H9 (cell line): ENCODE data around the gene CAMTA1. TPM values are rescaled to one million over a fixed set of nuclear protein-coding genes. Genes with fewer than 3 reads are reported as not detected.

Source experiments
- DNase-seq: peaks from one replicate; pipeline ENCODE4 v3.0.0-alpha.2; 2017
- H2AFZ ChIP-seq: one replicate; pipeline ENCODE4 v1.6.1; 2013; ENCODE audit warnings: mild to moderate bottlenecking, low read length, control low read depth, moderate library complexity
- H2AK5ac ChIP-seq: 2 replicates; pipeline ENCODE4 v1.6.1; 2013; ENCODE audit warnings: low read length, control low read depth, mixed read lengths; ENCODE audit not compliant: insufficient read length
- H2BK120ac ChIP-seq: one replicate; pipeline ENCODE4 v1.6.1; 2013; ENCODE audit warnings: low read depth, mild to moderate bottlenecking, low read length, control low read depth, inconsistent platforms; ENCODE audit not compliant: poor library complexity, severe bottlenecking
- H2BK12ac ChIP-seq: 2 replicates; pipeline ENCODE4 v1.6.1; 2013; ENCODE audit warnings: low read length, control low read depth, mixed read lengths, low read depth; ENCODE audit not compliant: insufficient read length
- H2BK15ac ChIP-seq: 2 replicates; pipeline ENCODE4 v1.6.1; 2013; ENCODE audit warnings: low read depth, low read length, control low read depth
- H2BK20ac ChIP-seq: one replicate; pipeline ENCODE4 v1.6.1; 2013; ENCODE audit warnings: low read depth, mild to moderate bottlenecking, low read length, control low read depth, inconsistent platforms; ENCODE audit not compliant: poor library complexity, severe bottlenecking
- H2BK5ac ChIP-seq: 2 replicates; pipeline ENCODE4 v1.6.1; 2013; ENCODE audit warnings: low read length, control low read depth, mixed read lengths; ENCODE audit not compliant: insufficient read length
- H3K14ac ChIP-seq: 2 replicates; pipeline ENCODE4 v1.6.1; 2013; ENCODE audit warnings: low read length, control low read depth; ENCODE audit not compliant: insufficient read depth
- H3K18ac ChIP-seq: 2 replicates; pipeline ENCODE4 v1.6.1; 2013; ENCODE audit warnings: low read depth, mild to moderate bottlenecking, mixed read lengths, low read length, control low read depth; ENCODE audit not compliant: insufficient read length
- H3K23ac ChIP-seq: 2 replicates; pipeline ENCODE4 v1.6.1; 2013; ENCODE audit warnings: low read length, control low read depth, mixed read lengths, low read depth; ENCODE audit not compliant: insufficient read length
- H3K23me2 ChIP-seq: 2 replicates; pipeline ENCODE4 v1.6.1; 2013; ENCODE audit warnings: low read depth, mild to moderate bottlenecking, mixed read lengths, low read length, control low read depth; ENCODE audit not compliant: insufficient read length, poor library complexity, severe bottlenecking
- H3K27ac ChIP-seq: 2 replicates; pipeline ENCODE4 v1.5.1; 2013; ENCODE audit warnings: low read length, control low read depth, mixed read lengths, low read depth; ENCODE audit not compliant: insufficient read length
- H3K27me3 ChIP-seq: 2 replicates; pipeline ENCODE4 v1.6.1; 2013; ENCODE audit warnings: low read length, control low read depth, inconsistent platforms; ENCODE audit not compliant: insufficient read depth
- H3K4ac ChIP-seq: 2 replicates; pipeline ENCODE4 v1.6.1; 2013; ENCODE audit warnings: low read depth, mild to moderate bottlenecking, control low read depth, inconsistent platforms, low read length, moderate library complexity
- H3K4me1 ChIP-seq: 2 replicates; pipeline ENCODE4 v1.6.1; 2013; ENCODE audit warnings: low read length, control low read depth, inconsistent platforms; ENCODE audit not compliant: insufficient read depth
- H3K4me2 ChIP-seq: 2 replicates; pipeline ENCODE4 v1.6.1; 2013; ENCODE audit warnings: low read length, control low read depth, mixed read lengths; ENCODE audit not compliant: insufficient read length, insufficient read depth
- H3K56ac ChIP-seq: 2 replicates; pipeline ENCODE4 v1.6.1; 2013; ENCODE audit warnings: low read depth, mild to moderate bottlenecking, mixed read lengths, low read length, control low read depth; ENCODE audit not compliant: insufficient read length
- H3K79me1 ChIP-seq: 2 replicates; pipeline ENCODE4 v1.6.1; 2013; ENCODE audit warnings: low read depth, mild to moderate bottlenecking, moderate library complexity, low read length, control low read depth, inconsistent platforms; ENCODE audit not compliant: insufficient read depth, poor library complexity, severe bottlenecking
- H3K79me2 ChIP-seq: 2 replicates; pipeline ENCODE4 v1.6.1; 2013; ENCODE audit warnings: low read length, control low read depth, inconsistent platforms; ENCODE audit not compliant: insufficient read depth
- H3K9ac ChIP-seq: 2 replicates; pipeline ENCODE4 v1.6.1; 2013; ENCODE audit warnings: low read length, control low read depth, mixed read lengths; ENCODE audit not compliant: insufficient read length; ENCODE audit errors: extremely low read depth
- H3K9me3 ChIP-seq: one replicate; pipeline ENCODE4 v1.6.1; 2013; ENCODE audit warnings: low read depth, low read length, inconsistent platforms; ENCODE audit not compliant: control insufficient read depth
- H3T11ph ChIP-seq: one replicate; pipeline ENCODE4 v1.6.1; 2013; ENCODE audit warnings: mild to moderate bottlenecking, low read length, control low read depth, inconsistent platforms
- H4K20me1 ChIP-seq: one replicate; pipeline ENCODE4 v1.6.1; 2013; ENCODE audit not compliant: control insufficient read depth, insufficient read length, insufficient read depth
- H4K5ac ChIP-seq: 2 replicates; pipeline ENCODE4 v1.6.1; 2013; ENCODE audit warnings: low read depth, mild to moderate bottlenecking, mixed read lengths, low read length, control low read depth; ENCODE audit not compliant: insufficient read length
- H4K8ac ChIP-seq: replicated peaks from 2 replicates; pipeline ENCODE4 v1.6.1; 2013; ENCODE audit warnings: low read length, control low read depth, mixed read lengths, low read depth; ENCODE audit not compliant: insufficient read length
- H4K91ac ChIP-seq: 2 replicates; pipeline ENCODE4 v1.6.1; 2013; ENCODE audit warnings: low read depth, mild to moderate bottlenecking, moderate library complexity, mixed read lengths, low read length, control low read depth; ENCODE audit not compliant: insufficient read length
- H3K27ac Mint-ChIP-seq, 3 experiments: 2 replicates in 2 of 3; 3 replicates in 1 of 3; pipeline ENCODE4 v1.8.0; 2020 to 2021; ENCODE audit warnings: mixed read lengths in 3 of 3, mild to moderate bottlenecking in 1 of 3, moderate library complexity in 1 of 3
- H3K27me3 Mint-ChIP-seq: 2 replicates; pipeline ENCODE4 v1.8.0; 2021; ENCODE audit warnings: low read depth, mild to moderate bottlenecking, moderate library complexity, mixed read lengths
- H3K36me3 Mint-ChIP-seq, 3 experiments: 2 replicates in 2 of 3; 3 replicates in 1 of 3; pipeline ENCODE4 v1.8.0; 2020 to 2021; ENCODE audit warnings: low read depth in 3 of 3, mixed read lengths in 3 of 3; ENCODE audit not compliant: insufficient read depth in 1 of 3
- H3K4me1 Mint-ChIP-seq, 2 experiments: 2 replicates each; pipeline ENCODE4 v1.8.0; 2020; ENCODE audit warnings: mixed read lengths in 2 of 2
- H3K4me3 Mint-ChIP-seq, 2 experiments: 2 replicates in 1 of 2; 3 replicates in 1 of 2; pipeline ENCODE4 v1.8.0; 2020 to 2021; ENCODE audit warnings: mild to moderate bottlenecking in 2 of 2, mixed read lengths in 2 of 2, moderate library complexity in 1 of 2
- H3K9me3 Mint-ChIP-seq, 2 experiments: 2 replicates in 1 of 2; 3 replicates in 1 of 2; pipeline ENCODE4 v1.8.0; 2020; ENCODE audit warnings: mild to moderate bottlenecking in 2 of 2, mixed read lengths in 2 of 2, moderate library complexity in 1 of 2
- CTCF ChIP-seq: fragments of 200-600 bp; sonication (generic); conservative IDR thresholded peaks from 3 replicates; pipeline ENCODE4 v1.8.0; 2021; ENCODE audit warnings: antibody characterized with exemption, mild to moderate bottlenecking
- WGBS: extraction: QIAGEN DNeasy Blood & Tissue Kit; methylation state at CpG from one replicate; pipeline ENCODE4 v1.1.7; 2013; ENCODE audit warnings: missing lambda C conversion rate, low lambda C conversion rate, mixed read lengths; ENCODE audit not compliant: insufficient read length; ENCODE audit errors: extremely low coverage; 5-methylcytosine and 5-hydroxymethylcytosine counted together
- total RNA-seq: library from RNA; stranded (reverse); gene quantifications from 2 replicates; pipeline ENCODE4 v1.2.1, GENCODE V29; 2021

The CAMTA1 gene
- total RNA-seq, 1 experiment from 2014 or later = 115 TPM

GRCh38 chr1:7517611-7518330, 732.5 kb downstream of the CAMTA1 start:
- Histone ChIP-seq H3K18ac (no peak overlapping the region), H4K8ac (no peak overlapping the region), H3K4me1 (no peaks in the 10 kb centered on the region), H3K23me2 (no peaks in the 10 kb centered on the region), H2BK15ac (no peak overlapping the region), H3K27ac (no peak overlapping the region), H3K79me2 (no peaks in the 10 kb centered on the region), H2AFZ (no peak overlapping the region), H2BK5ac (no peak overlapping the region), H2BK12ac (no peak overlapping the region), H2BK120ac (no peak overlapping the region), H3K4me2 (no peak overlapping the region), H4K91ac (no peak overlapping the region), H4K20me1 (no peaks in the 10 kb centered on the region), H2AK5ac (no peak overlapping the region), H3K56ac (no peak overlapping the region), H4K5ac (no peak overlapping the region), H3K27me3 (no peaks in the 10 kb centered on the region), H3K9ac (no peak overlapping the region), H3T11ph (no peak overlapping the region), H3K14ac (no peak overlapping the region; the same call in 1 of the 2 replicates), H3K79me1 (no peaks in the 10 kb centered on the region), H3K4ac (no peak overlapping the region), H2BK20ac (no peak overlapping the region), H3K23ac (no peak overlapping the region), H3K9me3 (no peaks in the 10 kb centered on the region)
- Mint-ChIP-seq H3K9me3 (peaks cover 3% of the 10 kb centered on the region in 2 experiments; a peak in 2 of 5 replicates), H3K36me3 (no peaks in the 10 kb centered on the region; a peak in 3 of 7 replicates), H3K4me3 (no peak overlapping the region), H3K27me3 (no peaks in the 10 kb centered on the region; the same call in 1 of the 2 replicates), H3K4me1 (peaks cover 2 to 9% of the 10 kb centered on the region in 2 experiments; a peak in 3 of 4 replicates), H3K27ac (no peak overlapping the region)
- WGBS = no CpG with 5 or more reads among the region's 10 CpGs
- TF ChIP-seq CTCF = no peak
- DNase-seq = no peak
